K562 (cell line): ENCODE results near the gene TMEM131L. TPM values are rescaled to one million over a fixed set of nuclear protein-coding genes. Genes with fewer than 3 reads are reported as not detected.

Experiments used
- CHD7 ChIP-seq: fragments of 200-600 bp; sonication (generic); IDR thresholded peaks from one replicate; pipeline ENCODE4 v1.6.1; 2012; ENCODE audit warnings: mild to moderate bottlenecking, low read depth, low read length, inconsistent platforms
- EGR1 ChIP-seq: fragments of 450-650 bp; conservative IDR thresholded peaks from 2 replicates; pipeline ENCODE4 v1.6.1; 2017; ENCODE audit warnings: mild to moderate bottlenecking
- ESRRA ChIP-seq: fragments of 450-650 bp; IDR thresholded peaks from 2 replicates; pipeline ENCODE4 v1.6.1; 2014; ENCODE audit warnings: low read depth, mild to moderate bottlenecking, moderate library complexity, borderline replicate concordance
- HDAC8 ChIP-seq: fragments of 450-650 bp; IDR thresholded peaks from 2 replicates; pipeline ENCODE4 v1.6.1; 2016; ENCODE audit warnings: mild to moderate bottlenecking, missing genetic modification characterization, moderate library complexity, missing compliant biosample characterization
- HLTF ChIP-seq: fragments of 450-650 bp; IDR thresholded peaks from 2 replicates; pipeline ENCODE4 v1.6.1; 2016
- HNRNPH1 ChIP-seq: fragments of 200-400 bp; formaldehyde crosslinking; optimal IDR thresholded peaks from 2 replicates; pipeline ENCODE3; 2017; ENCODE audit warnings: low read depth, mild to moderate bottlenecking, low read length, moderate library complexity
- JUN ChIP-seq, 2 experiments: sonication (generic) in 1 of 2; formaldehyde crosslinking in 1 of 2; IDR thresholded peaks; 2 replicates each; pipeline versions ENCODE4 v1.6.1 to v1.8.0; 2012 to 2022; ENCODE audit warnings: borderline replicate concordance in 2 of 2, mild to moderate bottlenecking in 2 of 2, improper control_type of control experiment in 1 of 2, low read depth in 1 of 2, low read length in 1 of 2, missing genetic modification reagents in 1 of 2
- MEF2D ChIP-seq: conservative IDR thresholded peaks from 2 replicates; pipeline ENCODE4 v1.6.1; 2016; ENCODE audit warnings: low read depth, missing genetic modification characterization, missing compliant biosample characterization
- MEIS2 ChIP-seq: fragments of 450-650 bp; IDR thresholded peaks from 2 replicates; pipeline ENCODE4 v1.6.1; 2014; ENCODE audit warnings: mild to moderate bottlenecking; ENCODE audit not compliant: partially characterized antibody
- RBM17 ChIP-seq: fragments of 200-400 bp; formaldehyde crosslinking; IDR thresholded peaks from 2 replicates; pipeline ENCODE4 v1.6.1; 2017; ENCODE audit warnings: low read depth, mild to moderate bottlenecking, low read length, borderline replicate concordance
- RFX5 ChIP-seq: IDR thresholded peaks from 2 replicates; pipeline ENCODE4 v1.6.1; 2011; ENCODE audit warnings: low read depth, mild to moderate bottlenecking, improper control_type of control experiment, low read length
- SREBF1 ChIP-seq: fragments of 150-350 bp; IDR thresholded peaks from 2 replicates; pipeline ENCODE4 v1.6.1; 2014; ENCODE audit warnings: antibody characterized with exemption, low read depth, low read length, borderline replicate concordance
- U2AF1 ChIP-seq: fragments of 200-400 bp; formaldehyde crosslinking; optimal IDR thresholded peaks from 2 replicates; pipeline ENCODE3; 2017; ENCODE audit warnings: mild to moderate bottlenecking, low read depth, low read length, moderate library complexity
- ZNF165 ChIP-seq: fragments of 250-450 bp; sonication (Bioruptor Pico); IDR thresholded peaks from 2 replicates; pipeline ENCODE4 v1.4.0; 2020; ENCODE audit warnings: borderline replicate concordance
- polyA plus RNA-seq, 8 experiments: library from polyadenylated mRNA; depleted of rRNA in 4 of 8; stranded (reverse) in 5 of 8; unstranded in 3 of 8; fragments of >200 nt; fragmentation: Nextera tagmentation in 2 of 8; fragmentation: Illumina TruSeq in 1 of 8; extraction: Ambion mirVana in 2 of 8; extraction: Trizol in 1 of 8; gene quantifications; 2 replicates each; pipeline versions ENCODE4 v1.2.1 to v1.2.3, GENCODE V29; 2011 to 2014; ENCODE audit warnings: inconsistent platforms in 1 of 8, missing spikeins in 1 of 8
- total RNA-seq, 7 experiments: library from RNA; depleted of rRNA in 6 of 7; stranded (reverse); fragments of >200 nt in 6 of 7; fragmentation: Illumina TruSeq in 2 of 7; extraction: Trizol in 2 of 7; gene quantifications; 2 replicates each; pipeline versions ENCODE4 v1.2.1 to v1.2.3, GENCODE V29; 2011 to 2021; ENCODE audit warnings: low replicate concordance in 1 of 7
- TF ChIP-seq, protein P1 (sequence below), 2 experiments: IDR thresholded peaks; 2 replicates each; pipeline ENCODE4 v1.6.1; 2011; ENCODE audit warnings: borderline replicate concordance in 1 of 2, control low read depth in 1 of 2, low read depth in 1 of 2, low read length in 1 of 2, mild to moderate bottlenecking in 1 of 2, mixed read lengths in 1 of 2, moderate library complexity in 1 of 2; ENCODE audit not compliant: insufficient read depth in 1 of 2, insufficient read length in 1 of 2, poor library complexity in 1 of 2, severe bottlenecking in 1 of 2; ENCODE audit errors: extremely low read depth in 1 of 2

TMEM131L gene
- total and polyA plus RNA-seq, 9 of the 15 experiments (the other 6 are each of a cell fraction or from before 2014, with no cell fraction given), result 1.2 to 20.8 (median 12.9) TPM

DNA sequence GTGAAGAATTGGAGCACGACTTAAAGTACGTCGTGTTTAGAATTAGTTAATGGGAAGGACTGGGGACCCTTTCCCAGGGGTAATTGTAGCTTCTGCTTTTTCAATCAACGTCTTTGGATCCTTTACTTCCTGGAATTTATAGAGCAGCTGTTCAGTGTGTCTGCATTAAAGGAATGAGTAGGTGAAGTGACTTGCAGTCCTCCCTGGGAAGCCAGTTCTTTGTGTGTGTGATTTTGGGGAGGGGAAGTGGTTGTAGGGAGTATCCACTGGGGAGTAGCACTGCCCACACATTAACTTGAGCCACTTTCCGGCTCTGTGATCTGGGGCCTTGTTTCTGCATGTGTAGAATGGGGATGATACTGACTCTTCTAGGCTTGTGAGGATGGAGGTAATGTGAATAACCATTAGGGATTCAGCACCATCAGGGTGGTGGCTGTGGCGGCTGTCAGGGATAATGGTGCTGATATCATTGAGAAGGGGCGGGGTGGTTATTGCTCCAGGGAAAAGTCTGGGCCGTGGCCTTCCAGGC, 54.7 kb downstream of the TMEM131L start (continued):
- TF ChIP-seq CHD7 (no peak), MEIS2 (no peak), HLTF (no peak), EGR1 (no peak; the same call in 1 of the 2 replicates), U2AF1 (no peak), SREBF1 (no peak), ZNF165 (no peak), HDAC8 (tag) (no peak), MEF2D (tag) (no peak), HNRNPH1 (no peak), RFX5 (no peak), JUN (IDR thresholded peaks at IDR 0.05; ENCODE audit: borderline replicate concordance, low read depth, low read length) (no peak), JUN (CRISPR knock-in tag; IDR thresholded peaks at IDR 0.05; ENCODE audit: borderline replicate concordance) (no peak), RBM17 (no peak), ESRRA (no peak; the same call in 1 of the 2 replicates)
- TF ChIP-seq, protein P1, sequence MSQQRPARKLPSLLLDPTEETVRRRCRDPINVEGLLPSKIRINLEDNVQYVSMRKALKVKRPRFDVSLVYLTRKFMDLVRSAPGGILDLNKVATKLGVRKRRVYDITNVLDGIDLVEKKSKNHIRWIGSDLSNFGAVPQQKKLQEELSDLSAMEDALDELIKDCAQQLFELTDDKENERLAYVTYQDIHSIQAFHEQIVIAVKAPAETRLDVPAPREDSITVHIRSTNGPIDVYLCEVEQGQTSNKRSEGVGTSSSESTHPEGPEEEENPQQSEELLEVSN (IDR thresholded peaks at IDR 0.05; ENCODE audit: borderline replicate concordance in 1 of 2, extremely low read depth in 1 of 2, insufficient read depth in 1 of 2, insufficient read length in 1 of 2, low read depth in 1 of 2, low read length in 1 of 2, poor library complexity in 1 of 2, severe bottlenecking in 1 of 2), result no peak
